Activated CD4-positive, alpha-beta T cell treated with anti-CD3 and anti-CD28 coated beads, Interleukin-2, amount 50 U/mL, for 1 hour (primary cell): ENCODE results near the gene SCML2.
"Not testable (repeated sequence)": the region's sequence is repeated elsewhere in the genome, so short reads cannot be mapped to it uniquely, and the experiment has no call there.

Experiments
- DNase-seq: peaks from one replicate; pipeline ENCODE4 v3.0.0-alpha.2; 2020

Gene SCML2

GRCh38 chrX:18271309-18271708, 83.2 kb downstream of the SCML2 start:
- no peak for DNase-seq

- DNase-seq, result no peak
These were observed 99.4 kb downstream of the SCML2 start for GRCh38 chrX:18255059-18255458.

- DNase-seq, result no peak
These were observed 101.7 kb downstream of the SCML2 start for GRCh38 chrX:18252644-18253359.

GRCh38 chrX:18229646-18230045, 124.8 kb downstream of the SCML2 start:
- DNase-seq, result not testable (repeated sequence)

- DNase-seq, result no peak
These were observed 126.4 kb downstream of the SCML2 start for GRCh38 chrX:18228069-18228468.

- DNase-seq, result no peak
These were observed 127.0 kb downstream of the SCML2 start for GRCh38 chrX:18227458-18227857.

GRCh38 chrX:18220786-18221185, 133.7 kb downstream of the SCML2 start, which contains the start of gene BEND2:
Gene BEND2 (minus strand): TSS chrX:18220886. CDS start chrX:18220750, 136 bp downstream.
- no peak for DNase-seq

GRCh38 chrX:18210470-18210869, 144.0 kb downstream of the SCML2 start:
- DNase-seq, result no peak

GRCh38 chrX:18206657-18207056, 147.8 kb downstream of the SCML2 start:
- no peak for DNase-seq

- DNase-seq, result no peak
These were observed 150.9 kb downstream of the SCML2 start for GRCh38 chrX:18203631-18204030.

- DNase-seq, result no peak
These were observed 159.8 kb downstream of the SCML2 start for GRCh38 chrX:18194688-18195087.
